Muscle of leg (tissue), 11 donors: Measurements from ENCODE around the gene LRRC38. TPM values are rescaled to one million over a fixed set of nuclear protein-coding genes. Genes with fewer than 3 reads are reported as not detected.

Source experiments
- DNase-seq: peaks from one replicate; pipeline ENCODE4 v3.0.0; 2013
- H3K27ac ChIP-seq: one replicate; pipeline ENCODE4 v1.5.1; 2013; ENCODE audit warnings: mild to moderate bottlenecking, low read length, control low read depth
- H3K27me3 ChIP-seq: one replicate; pipeline ENCODE4 v1.6.1; 2013; ENCODE audit warnings: low read length; ENCODE audit not compliant: control insufficient read depth, insufficient read depth
- H3K36me3 ChIP-seq: one replicate; pipeline ENCODE4 v1.6.1; 2013; ENCODE audit warnings: low read length; ENCODE audit not compliant: control insufficient read depth, insufficient read depth
- H3K4me1 ChIP-seq: one replicate; pipeline ENCODE4 v1.6.1; 2013; ENCODE audit warnings: low read length; ENCODE audit not compliant: control insufficient read depth, insufficient read depth
- H3K4me3 ChIP-seq: one replicate; pipeline ENCODE4 v1.5.1; 2013; ENCODE audit warnings: low read length, control low read depth
- H3K9me3 ChIP-seq: replicated peaks from 2 replicates; pipeline ENCODE4 v1.6.1; 2013; ENCODE audit warnings: low read depth, low read length; ENCODE audit not compliant: control insufficient read depth
- WGBS: methylation state at CpG from one replicate; pipeline ENCODE4 v1.1.5; 2013; ENCODE audit warnings: missing lambda C conversion rate; ENCODE audit not compliant: insufficient coverage; 5-methylcytosine and 5-hydroxymethylcytosine counted together
- polyA plus RNA-seq, 8 donors: library from polyadenylated mRNA; unstranded; fragments of 120-200 nt; gene quantifications; one replicate each; pipeline versions ENCODE4 v1.2.1 to v1.2.3, GENCODE V29; 2013; ENCODE audit warnings: inconsistent platforms in 1 of 8, low replicate concordance in 1 of 8; ENCODE audit not compliant: insufficient read length in 8 of 8, insufficient read depth in 1 of 8
- total RNA-seq: library from RNA; stranded (reverse); fragments of 120-200 nt; gene quantifications from one replicate; pipeline ENCODE4 v1.2.4, GENCODE V29; 2013

The LRRC38 gene
- total and polyA plus RNA-seq, 9 donors = 11.9 to 51.2 (median 29.3) TPM

GRCh38 chr1:13548281-13548680, 34.5 kb upstream of the LRRC38 start:
- Histone ChIP-seq H3K27ac (no peak overlapping the region), H3K4me3 (no peak overlapping the region), H3K9me3 (no peaks in the 10 kb centered on the region), H3K36me3 (no peaks in the 10 kb centered on the region), H3K27me3 (no peaks in the 10 kb centered on the region), H3K4me1 (peaks cover 11% of the 10 kb centered on the region)
- WGBS = 80% methylated on average over 1 of the region's 6 CpGs
- no peak for DNase-seq

- H3K4me1 ChIP-seq = peaks cover 11% of the 10 kb centered on the region
- no peaks in the 10 kb centered on the region for H3K36me3 ChIP-seq
- 66% methylated on average over 2 of the region's 3 CpGs for WGBS
- H3K27me3 ChIP-seq = no peaks in the 10 kb centered on the region
- no peak for DNase-seq
- no peak overlapping the region for H3K4me3 ChIP-seq
- no peaks in the 10 kb centered on the region for H3K9me3 ChIP-seq
- no peak overlapping the region for H3K27ac ChIP-seq
These were observed 33.0 kb upstream of the LRRC38 start for GRCh38 chr1:13546791-13547190.

DNA sequence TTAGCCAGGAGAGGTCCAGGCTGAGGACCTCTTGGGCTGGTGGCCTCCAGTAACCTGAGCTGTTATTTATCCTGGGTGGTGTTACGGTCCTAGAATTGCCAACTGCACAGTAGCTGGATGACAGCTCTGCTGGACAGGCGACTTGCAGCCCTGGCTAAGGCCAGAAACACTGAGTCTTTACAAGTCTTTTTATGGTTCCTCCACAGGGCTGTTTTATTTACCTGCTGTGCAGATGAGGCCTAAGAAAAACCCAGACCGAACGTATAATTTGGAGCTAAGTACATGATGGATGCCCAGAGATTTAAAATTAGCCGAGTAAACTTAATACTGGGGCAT, 30.4 kb upstream of the LRRC38 start:
- no peaks in the 10 kb centered on the region for H3K27me3 ChIP-seq
- 25% methylated on average over 4 of the region's 5 CpGs for WGBS
- H3K27ac ChIP-seq = peak overlapping the region; percentile 20
- peaks cover 15% of the 10 kb centered on the region for H3K4me1 ChIP-seq
- H3K36me3 ChIP-seq = no peaks in the 10 kb centered on the region
- DNase-seq = no peak
- H3K9me3 ChIP-seq = no peaks in the 10 kb centered on the region
- H3K4me3 ChIP-seq = no peak overlapping the region

DNA sequence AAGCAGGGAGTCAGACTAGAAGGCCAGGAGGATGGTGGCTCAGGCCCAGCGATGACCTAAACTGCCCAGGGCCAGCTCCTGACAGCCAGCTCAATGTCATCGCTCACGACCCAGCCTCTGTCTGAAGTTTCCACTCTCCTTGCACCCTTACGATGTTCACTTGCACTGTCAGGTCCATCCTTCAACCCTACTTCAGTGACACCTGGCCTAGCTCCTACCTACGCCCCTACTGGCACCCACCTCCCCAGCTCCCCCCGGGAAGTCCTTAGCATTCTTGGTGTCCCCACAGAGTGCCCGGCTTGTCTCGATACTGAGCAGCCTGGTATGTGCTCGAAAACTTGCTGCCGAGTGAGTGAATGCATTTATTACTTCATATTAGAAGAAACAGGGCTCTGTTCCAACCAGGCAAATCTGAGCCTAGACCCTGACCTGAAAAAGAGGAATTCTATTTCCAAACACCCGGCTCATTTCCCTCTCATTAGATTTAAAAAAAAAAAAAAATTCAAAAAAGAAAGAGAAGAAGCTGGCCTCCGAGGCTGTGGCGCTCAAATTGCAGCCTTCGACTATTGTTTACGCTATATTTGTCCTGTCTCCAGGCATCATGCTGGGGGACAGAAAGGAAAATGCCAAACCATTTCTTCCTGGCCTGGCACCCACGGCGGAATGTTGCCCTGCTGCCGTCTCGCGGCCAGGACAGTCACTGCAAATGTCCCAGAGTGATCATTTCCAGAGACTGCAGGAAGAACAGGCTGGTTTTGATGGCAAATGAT, 29.8 kb upstream of the LRRC38 start:
- H3K9me3 ChIP-seq = no peaks in the 10 kb centered on the region
- no peak overlapping the region for H3K4me3 ChIP-seq
- H3K27me3 ChIP-seq = no peaks in the 10 kb centered on the region
- no peaks in the 10 kb centered on the region for H3K36me3 ChIP-seq
- DNase-seq = peak; percentile 78
- H3K27ac ChIP-seq = peak overlapping the region; percentile 81
- 33% methylated on average over 15 of the region's 20 CpGs for WGBS
- H3K4me1 ChIP-seq = peaks cover 15% of the 10 kb centered on the region

DNA sequence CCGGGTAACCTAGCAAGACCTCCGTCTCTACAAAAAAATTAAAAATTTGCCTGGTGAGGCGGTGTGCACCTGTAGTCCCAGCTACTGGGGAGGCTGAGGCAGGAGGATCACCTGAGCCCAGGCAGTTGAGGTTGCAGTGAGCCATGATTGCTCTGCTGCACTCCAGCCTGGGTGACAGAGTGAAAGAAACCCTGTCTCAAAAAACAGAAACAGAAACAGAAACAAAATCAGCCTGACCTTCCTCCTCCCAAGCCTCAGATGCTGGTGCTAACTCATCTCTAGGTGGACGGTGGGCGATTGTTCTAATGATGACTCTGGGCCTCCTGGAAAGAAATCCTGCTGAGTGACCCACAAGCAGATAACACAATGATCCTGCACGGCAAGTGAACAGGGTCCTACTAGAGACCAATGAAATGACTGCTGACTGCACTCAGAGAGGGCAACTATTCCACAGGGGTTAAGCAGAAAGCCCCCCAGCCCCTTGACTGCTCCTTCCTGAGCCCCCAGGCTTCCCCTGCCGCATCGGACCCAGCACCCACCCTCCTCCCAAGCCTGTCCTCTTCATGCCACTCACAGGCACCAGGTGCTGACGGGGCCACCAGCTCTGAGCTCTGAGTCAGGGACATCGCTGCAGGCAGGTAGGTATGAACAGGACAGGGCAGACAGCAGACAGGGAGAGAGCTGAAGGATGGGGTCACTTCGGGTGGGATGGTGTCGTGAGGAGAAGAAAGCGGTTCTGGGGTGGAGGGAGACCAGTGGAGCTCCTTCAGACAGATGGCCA, 27.8 kb upstream of the LRRC38 start:
- Histone ChIP-seq H3K27ac (no peak overlapping the region), H3K4me3 (no peak overlapping the region), H3K27me3 (no peaks in the 10 kb centered on the region), H3K4me1 (peaks cover 15% of the 10 kb centered on the region), H3K36me3 (no peaks in the 10 kb centered on the region), H3K9me3 (no peaks in the 10 kb centered on the region)
- 88% methylated on average over 13 of the region's 13 CpGs for WGBS
- DNase-seq = no peak

DNA sequence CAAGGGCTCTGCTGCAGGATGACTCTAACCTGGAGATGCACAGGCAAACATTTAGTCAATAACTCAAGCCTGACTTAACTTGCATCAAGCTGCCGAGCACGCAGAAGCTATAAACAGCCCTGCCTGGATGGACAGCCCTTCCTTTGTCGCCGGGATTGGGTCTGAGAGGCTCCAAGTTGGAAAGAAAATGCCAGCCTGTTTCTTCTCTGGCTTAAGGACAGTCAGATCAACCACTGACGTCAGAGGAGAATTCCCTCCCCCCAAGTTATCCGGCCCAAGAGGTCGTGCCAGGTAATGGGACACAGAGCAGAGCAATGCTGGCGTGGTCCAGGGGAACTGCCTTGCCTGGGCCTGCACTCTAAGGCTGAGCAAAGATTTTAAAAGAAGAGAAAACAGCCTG, 27.1 kb upstream of the LRRC38 start:
- Histone ChIP-seq H3K4me3 (no peak overlapping the region), H3K4me1 (peaks cover 15% of the 10 kb centered on the region), H3K36me3 (no peaks in the 10 kb centered on the region), H3K27me3 (no peaks in the 10 kb centered on the region), H3K27ac (no peak overlapping the region), H3K9me3 (no peaks in the 10 kb centered on the region)
- peak; percentile 32 for DNase-seq
- WGBS = 71% methylated on average over 6 of the region's 8 CpGs

- Histone ChIP-seq H3K9me3 (no peaks in the 10 kb centered on the region), H3K36me3 (no peaks in the 10 kb centered on the region), H3K4me1 (peaks cover 15% of the 10 kb centered on the region), H3K27me3 (no peaks in the 10 kb centered on the region), H3K4me3 (no peak overlapping the region), H3K27ac (no peak overlapping the region)
- DNase-seq = no peak
- 60% methylated on average over 2 of the region's 2 CpGs for WGBS
These were observed 25.9 kb upstream of the LRRC38 start for GRCh38 chr1:13539683-13540082.

GRCh38 chr1:13538832-13539231, 25.0 kb upstream of the LRRC38 start:
- no peak overlapping the region for H3K4me3 ChIP-seq
- no peak for DNase-seq
- WGBS = 86% methylated on average over 2 of the region's 2 CpGs
- H3K9me3 ChIP-seq = no peaks in the 10 kb centered on the region
- H3K36me3 ChIP-seq = no peaks in the 10 kb centered on the region
- H3K27ac ChIP-seq = no peak overlapping the region
- no peaks in the 10 kb centered on the region for H3K27me3 ChIP-seq
- peaks cover 10% of the 10 kb centered on the region for H3K4me1 ChIP-seq

- Histone ChIP-seq H3K4me1 (peaks cover 4% of the 10 kb centered on the region), H3K27me3 (no peaks in the 10 kb centered on the region), H3K27ac (no peak overlapping the region), H3K4me3 (no peak overlapping the region), H3K36me3 (no peaks in the 10 kb centered on the region), H3K9me3 (no peaks in the 10 kb centered on the region)
- no peak for DNase-seq
- WGBS = 13% methylated on average over 2 of the region's 4 CpGs
These were observed 22.8 kb upstream of the LRRC38 start for GRCh38 chr1:13536571-13536970.

- Histone ChIP-seq H3K27ac (no peak overlapping the region), H3K4me1 (no peaks in the 10 kb centered on the region), H3K4me3 (no peak overlapping the region), H3K9me3 (no peaks in the 10 kb centered on the region), H3K27me3 (no peaks in the 10 kb centered on the region), H3K36me3 (no peaks in the 10 kb centered on the region)
- no peak for DNase-seq
- 87% methylated on average over 2 of the region's 6 CpGs for WGBS
These were observed 21.4 kb upstream of the LRRC38 start for GRCh38 chr1:13535227-13535626.
